Activated CD4-positive, alpha-beta T cell treated with anti-CD3 and anti-CD28 coated beads, Interleukin-2, amount 50 U/mL, for 24 hours (primary cell): Measurements from ENCODE around the gene CNTRL.

Experiments used
- DNase-seq, 2 donors: peaks; one replicate each; pipeline ENCODE4 v3.0.0-alpha.2; 2020; ENCODE audit warnings: low read depth in 1 of 2, low spot score in 1 of 2

The CNTRL gene

GRCh38 chr9:121201045-121201737, 126.4 kb downstream of the CNTRL start:
- DNase-seq, result peak; percentile 10 to 13

DNA sequence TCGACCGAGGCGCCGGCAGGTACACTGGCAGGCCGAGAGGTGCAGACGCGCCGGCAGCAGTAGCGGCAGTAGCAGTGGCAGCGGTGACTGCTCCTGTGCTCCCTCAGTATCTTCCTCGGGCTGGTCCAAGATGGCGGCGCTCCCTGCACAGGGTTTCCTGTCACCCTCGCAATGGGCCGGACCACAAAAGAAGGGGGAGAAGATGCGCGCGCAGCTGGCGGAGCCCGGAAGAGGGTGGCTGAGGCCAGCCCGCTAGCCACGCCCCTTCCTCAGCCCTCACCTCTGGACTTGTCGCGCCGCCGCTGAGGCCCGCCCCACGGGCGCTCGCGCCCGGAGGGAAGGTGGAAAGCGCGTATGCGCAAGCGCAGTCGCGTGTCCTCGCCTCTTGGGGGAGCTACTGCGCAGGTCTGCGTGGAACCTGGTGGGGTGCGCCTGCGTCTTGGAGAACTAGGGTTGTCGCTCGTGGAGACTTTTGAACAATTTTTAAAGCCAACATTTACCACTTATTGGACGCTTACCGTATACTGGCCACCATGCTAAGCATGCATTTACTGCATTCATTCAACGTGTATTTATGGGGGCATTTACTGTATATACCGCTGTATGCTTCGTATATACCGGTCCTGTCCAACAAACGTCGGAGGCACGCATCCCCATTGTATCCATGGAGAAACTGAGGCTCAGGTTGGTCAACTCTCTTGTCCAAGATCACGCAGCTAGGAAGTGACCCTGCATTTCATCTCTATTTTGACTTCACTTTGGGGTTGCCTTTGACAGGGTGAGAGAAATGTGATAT, 127.2 kb downstream of the CNTRL start, which contains the start of gene RAB14:
TSS of gene RAB14 (minus strand) at position 132 of the 796 bp plus-strand sequence. CDS start 8,457 bp downstream, outside the sequence.
- peak; percentile 99 to 100 for DNase-seq

DNA sequence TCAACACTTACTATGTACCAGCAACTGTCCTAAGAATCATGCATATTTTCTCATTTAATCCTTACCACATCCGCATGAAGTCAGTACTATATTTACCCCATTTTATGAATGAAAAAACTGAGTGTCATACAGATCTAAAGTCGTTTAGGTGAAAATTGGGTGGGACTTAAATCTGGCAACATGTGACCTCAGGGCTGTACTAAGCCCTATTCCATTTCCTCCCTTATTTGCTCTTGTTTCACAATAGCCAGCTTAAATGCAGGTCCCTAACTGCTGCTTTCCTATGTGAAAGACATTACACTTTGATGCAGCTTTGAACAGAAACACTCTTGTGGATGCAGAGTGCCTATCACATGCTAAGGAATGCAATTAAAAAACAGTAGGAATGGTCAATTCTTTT, 129.4 kb downstream of the CNTRL start:
- no peak for DNase-seq

DNA sequence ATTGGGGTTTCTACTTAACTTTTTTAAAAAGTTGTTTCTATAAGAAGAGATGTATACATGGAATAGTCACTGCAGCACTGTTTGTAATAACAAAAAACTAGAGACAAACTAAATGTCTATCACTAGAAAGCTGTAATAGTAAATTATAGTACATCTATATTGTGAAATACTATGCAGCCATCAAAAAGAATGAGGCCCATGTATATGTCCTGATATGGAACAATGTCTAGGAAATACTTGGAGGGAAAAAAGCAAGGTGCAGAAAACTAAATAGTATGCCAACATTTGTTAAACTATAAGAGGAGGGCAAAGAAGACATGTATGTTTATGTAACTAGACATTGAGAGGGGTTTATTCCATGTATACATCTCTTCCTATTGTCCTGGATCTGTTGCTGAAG, 129.9 kb downstream of the CNTRL start:
- no peak for DNase-seq

DNA sequence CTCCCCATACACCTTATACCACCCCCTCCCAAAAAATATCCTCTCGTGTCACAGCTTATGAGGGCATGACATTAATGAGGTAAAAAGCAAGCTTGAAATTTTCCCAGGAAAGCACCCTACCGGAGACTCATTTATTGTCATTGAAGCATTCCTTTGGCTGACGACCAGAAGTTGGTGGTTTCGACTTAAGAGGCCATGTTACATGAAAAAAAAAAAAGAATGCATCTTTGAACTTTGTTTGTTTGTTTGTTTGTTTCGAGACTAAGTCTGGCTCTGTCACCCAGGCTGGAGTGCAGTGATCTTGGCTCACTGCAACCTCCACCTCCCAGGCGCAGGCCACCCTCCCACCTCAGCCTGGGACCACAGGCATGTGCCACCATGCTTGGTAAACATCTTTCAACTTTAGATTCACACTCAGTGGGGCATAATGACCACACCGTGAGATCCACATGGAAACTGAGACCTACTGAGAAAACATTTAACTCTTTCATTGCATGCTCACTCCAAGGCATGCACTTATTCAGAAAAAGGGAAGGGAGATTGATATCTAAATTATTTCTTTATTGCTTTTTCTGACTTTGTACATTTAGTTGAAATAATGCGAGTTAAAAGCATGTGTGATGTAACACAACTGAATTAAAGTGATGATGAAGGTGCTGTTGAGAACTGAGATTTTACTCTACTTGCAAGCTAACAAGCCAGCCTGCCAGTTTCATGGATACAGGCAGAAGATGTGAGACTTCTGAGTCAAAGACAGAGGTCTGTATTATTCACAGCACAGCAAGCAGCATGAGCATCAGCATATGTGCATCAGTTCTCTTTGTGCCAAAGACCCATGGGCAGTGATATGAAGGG, 132.0 kb downstream of the CNTRL start:
- no peak for DNase-seq

DNA sequence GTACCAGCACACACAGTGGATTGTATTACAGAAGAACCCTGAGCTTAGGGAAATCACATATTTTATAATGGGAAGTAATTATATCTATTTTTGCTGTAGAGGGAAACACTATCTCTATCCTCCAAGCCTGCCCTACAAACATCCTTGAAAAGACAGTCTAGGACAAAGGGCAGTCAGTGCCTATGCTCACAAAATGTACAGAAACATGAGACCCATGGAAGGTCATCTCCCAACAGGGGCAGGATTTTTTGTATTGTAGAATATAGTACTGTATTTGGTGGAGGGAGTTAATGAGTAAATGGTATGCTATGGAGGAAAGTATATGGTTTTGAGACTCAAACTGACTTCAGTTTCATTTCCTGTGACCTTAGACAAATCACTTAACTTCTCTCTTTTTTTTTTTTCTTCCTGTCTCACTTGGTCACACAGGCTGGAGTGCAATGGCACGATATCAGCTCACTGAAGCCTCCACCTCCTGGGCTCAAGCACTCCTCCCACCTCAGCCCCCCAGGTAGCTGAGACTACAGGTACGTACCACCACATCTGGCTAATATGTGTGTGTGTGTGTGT, 132.7 kb downstream of the CNTRL start:
- no peak for DNase-seq

- DNase-seq, result no peak
These were observed 135.8 kb downstream of the CNTRL start for GRCh38 chr9:121210536-121210935.

DNA sequence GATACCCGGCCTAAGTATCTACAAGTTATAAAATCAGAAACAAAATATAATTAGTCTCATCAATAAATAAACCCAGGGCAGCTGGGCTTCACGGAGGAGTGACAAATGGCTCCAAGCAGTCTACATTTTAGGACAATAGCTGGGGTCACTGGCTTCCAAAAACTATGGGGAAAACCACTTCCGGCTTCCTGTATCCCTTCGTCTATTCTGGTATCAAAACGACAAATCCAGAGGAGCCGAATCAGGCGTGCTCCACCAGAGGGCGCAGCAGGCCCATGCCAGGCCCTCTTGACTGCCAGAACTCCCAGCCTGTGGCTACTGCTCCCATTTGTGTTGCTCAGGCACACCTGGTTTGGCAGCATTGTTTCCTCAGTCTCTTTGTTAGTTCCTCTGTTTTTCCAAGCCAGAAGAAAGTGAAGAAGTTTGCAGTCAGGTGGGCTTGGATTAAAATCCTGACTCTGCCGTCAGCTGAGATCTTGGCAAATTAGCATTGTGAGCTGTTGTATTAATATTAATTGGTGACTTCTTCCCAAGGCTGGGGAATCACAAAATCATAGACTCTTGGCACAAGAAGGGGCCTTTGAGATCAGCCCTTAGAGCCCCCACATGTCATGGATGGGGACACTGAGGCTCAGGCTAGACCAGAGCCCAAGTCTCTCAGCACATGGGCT, 138.5 kb downstream of the CNTRL start:
- peak; percentile 39 to 64 for DNase-seq

- DNase-seq, result no peak
These were observed 139.2 kb downstream of the CNTRL start for GRCh38 chr9:121214005-121214404.

GRCh38 chr9:121216271-121216805, 141.6 kb downstream of the CNTRL start:
- DNase-seq, result no peak

DNA sequence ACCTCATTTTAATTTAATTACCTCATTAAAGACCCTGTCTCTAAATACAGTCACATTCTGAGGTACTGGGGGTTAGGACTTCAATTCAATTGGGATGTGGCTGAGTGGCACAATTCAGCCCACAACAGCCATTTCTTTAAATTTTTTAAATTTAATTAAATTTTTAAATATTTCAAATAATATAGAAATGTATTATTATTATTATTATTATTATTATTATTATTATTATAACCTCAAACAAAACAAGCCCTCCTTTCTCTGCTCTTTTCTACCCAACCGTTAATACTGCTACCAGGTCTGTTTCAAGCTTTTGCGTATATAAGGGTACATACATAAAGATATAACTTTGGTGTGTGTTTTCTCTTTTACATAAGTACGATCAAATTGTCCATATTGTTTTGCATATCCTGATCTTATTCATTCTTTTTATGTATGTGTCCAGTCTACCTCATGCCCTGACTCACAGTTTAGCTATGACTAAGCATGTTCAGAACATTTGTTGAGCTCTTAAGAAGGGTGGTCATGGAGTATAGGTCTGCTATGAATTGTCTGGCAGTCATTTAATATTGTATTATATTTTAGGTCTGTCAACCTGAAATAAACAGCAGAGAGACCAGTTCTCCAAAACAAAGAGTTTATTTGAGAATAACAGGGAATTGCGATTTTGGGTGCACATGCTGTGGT, 143.0 kb downstream of the CNTRL start:
- no peak for DNase-seq

DNA sequence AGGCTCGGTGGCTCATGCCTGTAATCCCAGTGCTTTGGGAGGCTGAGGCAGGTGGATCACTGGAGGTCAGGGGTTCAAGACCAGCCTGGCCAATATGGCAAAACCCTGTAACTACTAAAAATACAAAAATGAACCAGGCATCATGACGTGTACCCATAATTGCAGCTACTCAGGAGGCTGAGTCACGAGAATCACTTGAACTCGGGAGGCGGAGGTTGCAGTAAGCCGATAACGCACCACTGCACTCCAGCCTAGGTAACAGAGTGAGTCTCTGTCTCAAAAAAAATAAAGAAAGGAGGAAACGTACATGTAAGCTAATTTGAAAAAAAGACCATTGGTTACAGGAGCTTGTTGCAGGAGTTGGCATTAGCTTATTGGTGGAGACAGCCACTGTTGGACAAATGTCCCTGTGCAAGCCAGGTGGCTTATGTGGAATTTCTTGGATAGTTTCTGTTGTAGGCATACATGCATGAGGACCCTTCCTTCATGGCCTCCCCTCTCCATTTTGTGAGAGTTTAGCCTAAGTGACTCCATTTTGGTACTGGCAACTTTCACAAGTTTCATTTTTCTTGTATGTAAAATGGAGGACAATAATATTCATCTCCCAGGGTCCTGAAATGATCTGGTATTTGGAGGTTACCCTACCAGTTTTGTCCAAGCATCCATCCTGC, 143.7 kb downstream of the CNTRL start:
- no peak for DNase-seq

GRCh38 chr9:121219530-121219929, 144.8 kb downstream of the CNTRL start:
- DNase-seq, result no peak

DNA sequence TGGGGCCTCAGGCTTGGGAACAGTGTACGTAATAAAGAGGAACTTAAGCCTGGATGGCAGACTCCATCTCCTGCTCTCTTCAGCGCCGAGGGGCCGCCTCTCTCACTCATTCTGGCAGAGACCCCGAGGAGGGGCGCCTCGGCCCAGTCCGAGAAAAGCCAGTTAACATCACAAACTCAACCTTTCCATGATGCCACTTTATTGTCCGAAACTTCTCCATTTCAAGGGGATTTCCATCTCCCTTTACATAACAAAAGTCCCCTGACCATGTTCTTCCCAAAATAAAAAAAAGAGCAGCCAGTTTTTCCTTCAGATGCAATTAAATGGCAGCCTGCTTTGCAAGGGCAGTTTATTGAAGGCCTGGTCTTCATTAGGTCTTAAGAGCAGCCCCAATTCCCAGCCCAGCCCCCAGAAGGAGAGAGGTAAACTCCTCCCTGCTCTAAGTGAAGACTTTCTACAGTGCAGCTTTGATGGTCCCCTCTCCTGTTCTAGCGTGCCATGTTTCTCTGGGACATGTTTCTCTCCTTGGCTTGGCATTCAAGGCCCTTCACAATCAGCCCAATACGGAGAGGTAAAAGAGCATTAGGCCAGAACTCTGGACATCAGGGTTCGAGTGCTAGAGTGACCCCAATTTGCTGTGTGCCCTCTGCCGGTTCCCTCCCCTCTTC, 146.4 kb downstream of the CNTRL start:
- no peak for DNase-seq

- DNase-seq, result no peak
These were observed 146.9 kb downstream of the CNTRL start for GRCh38 chr9:121221664-121222055.

DNA sequence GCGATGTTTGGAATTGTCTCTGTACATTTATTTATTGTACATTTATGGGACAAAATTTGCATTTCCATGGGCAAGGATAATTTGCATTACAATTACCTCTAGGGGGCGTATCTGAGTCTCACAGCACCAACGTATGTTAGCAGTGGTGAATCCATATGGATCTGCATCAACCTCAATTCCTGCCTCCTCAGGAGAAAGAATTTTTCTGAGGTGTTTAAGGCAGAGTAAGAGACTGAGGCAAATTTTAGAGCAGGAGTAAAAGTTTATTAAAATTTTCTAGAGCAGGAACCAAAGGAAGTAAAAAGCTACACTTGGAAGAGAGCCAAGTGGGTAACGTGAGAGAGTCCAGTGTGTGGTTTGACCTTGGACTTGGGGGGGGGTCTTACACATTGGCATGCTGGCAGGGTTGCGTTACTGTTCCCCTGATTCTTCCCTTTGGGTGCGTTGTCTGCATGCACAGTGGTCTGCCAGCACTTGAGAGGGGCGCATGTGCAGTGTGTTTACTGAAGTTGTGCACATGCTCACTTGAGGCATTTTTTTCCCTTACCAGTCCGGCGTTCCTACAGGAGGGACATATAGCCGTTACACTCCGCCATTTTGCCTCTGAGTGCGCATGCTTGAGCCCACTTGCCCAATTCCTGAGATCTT, 147.9 kb downstream of the CNTRL start:
- DNase-seq, result no peak

- DNase-seq, result no peak
These were observed 150.5 kb downstream of the CNTRL start for GRCh38 chr9:121225240-121225639.

GRCh38 chr9:121226175-121226574, 151.4 kb downstream of the CNTRL start:
- no peak for DNase-seq
